ENCODE data around the gene CSTA. TPM values are rescaled to one million over a fixed set of nuclear protein-coding genes. Genes with fewer than 3 reads are reported as not detected.

The CSTA gene, protein sequence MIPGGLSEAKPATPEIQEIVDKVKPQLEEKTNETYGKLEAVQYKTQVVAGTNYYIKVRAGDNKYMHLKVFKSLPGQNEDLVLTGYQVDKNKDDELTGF
- under 1 TPM; 0.56 to 0.91 (median 0.66) TPM for polyA plus RNA-seq (ENCODE audit: insufficient read length in 4 of 4)

DNA sequence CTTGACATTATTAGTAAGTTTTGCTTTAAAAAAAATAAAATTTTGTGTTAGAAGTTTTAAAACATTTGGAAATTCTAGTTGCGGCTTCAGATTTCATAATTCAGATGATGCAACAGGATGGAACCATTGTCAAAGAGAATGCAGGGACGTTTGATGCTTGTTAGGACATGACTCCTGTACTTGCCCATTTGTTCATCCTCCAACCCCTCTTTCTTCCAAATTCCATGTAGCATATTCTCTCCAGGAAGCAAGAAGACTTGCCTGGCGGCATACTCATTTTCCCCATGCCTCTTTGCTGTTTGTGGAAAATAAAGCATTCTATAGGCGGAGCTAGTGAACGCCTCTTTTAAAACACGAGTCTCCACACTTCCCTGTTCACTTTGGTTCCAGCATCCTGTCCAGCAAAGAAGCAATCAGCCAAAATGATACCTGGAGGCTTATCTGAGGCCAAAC, at the start of gene CSTA:
TSS of gene CSTA (plus strand) at position 378 of the 453 bp plus-strand sequence. CDS start at position 423, 45 bp downstream.
- DNase-seq (ENCODE audit: low read depth in 4 of 4, low spot score in 3 of 4) = no peak

DNA sequence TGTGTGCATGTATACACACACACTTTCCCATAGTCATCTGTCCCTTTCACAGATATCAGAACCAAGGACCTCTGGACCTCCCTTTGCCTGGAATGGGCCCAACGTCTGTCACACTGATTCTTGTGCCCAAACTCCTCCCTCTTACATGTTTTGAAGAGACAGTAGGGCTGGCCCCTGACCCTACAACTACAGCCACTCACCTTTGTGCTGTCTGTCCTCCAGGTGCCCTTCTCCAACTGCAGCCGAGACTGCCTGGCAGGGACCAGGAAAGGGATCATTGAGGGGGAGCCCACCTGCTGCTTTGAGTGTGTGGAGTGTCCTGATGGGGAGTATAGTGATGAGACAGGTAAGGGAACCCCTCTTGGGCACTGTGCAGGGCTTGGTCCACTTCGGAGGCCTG, 43.2 kb upstream of the CSTA start:
- no peak for DNase-seq (ENCODE audit: low read depth in 4 of 4, low spot score in 3 of 4)

DNA sequence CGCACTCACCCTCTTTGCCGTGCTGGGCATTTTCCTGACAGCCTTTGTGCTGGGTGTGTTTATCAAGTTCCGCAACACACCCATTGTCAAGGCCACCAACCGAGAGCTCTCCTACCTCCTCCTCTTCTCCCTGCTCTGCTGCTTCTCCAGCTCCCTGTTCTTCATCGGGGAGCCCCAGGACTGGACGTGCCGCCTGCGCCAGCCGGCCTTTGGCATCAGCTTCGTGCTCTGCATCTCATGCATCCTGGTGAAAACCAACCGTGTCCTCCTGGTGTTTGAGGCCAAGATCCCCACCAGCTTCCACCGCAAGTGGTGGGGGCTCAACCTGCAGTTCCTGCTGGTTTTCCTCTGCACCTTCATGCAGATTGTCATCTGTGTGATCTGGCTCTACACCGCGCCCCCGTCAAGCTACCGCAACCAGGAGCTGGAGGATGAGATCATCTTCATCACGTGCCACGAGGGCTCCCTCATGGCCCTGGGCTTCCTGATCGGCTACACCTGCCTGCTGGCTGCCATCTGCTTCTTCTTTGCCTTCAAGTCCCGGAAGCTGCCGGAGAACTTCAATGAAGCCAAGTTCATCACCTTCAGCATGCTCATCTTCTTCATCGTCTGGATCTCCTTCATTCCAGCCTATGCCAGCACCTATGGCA, 41.1 kb upstream of the CSTA start:
- DNase-seq (ENCODE audit: low read depth in 4 of 4, low spot score in 3 of 4) = no peak

DNA sequence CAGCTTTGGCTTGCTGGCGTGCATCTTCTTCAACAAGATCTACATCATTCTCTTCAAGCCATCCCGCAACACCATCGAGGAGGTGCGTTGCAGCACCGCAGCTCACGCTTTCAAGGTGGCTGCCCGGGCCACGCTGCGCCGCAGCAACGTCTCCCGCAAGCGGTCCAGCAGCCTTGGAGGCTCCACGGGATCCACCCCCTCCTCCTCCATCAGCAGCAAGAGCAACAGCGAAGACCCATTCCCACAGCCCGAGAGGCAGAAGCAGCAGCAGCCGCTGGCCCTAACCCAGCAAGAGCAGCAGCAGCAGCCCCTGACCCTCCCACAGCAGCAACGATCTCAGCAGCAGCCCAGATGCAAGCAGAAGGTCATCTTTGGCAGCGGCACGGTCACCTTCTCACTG, 40.6 kb upstream of the CSTA start:
- DNase-seq (ENCODE audit: low read depth in 4 of 4, low spot score in 3 of 4) = no peak

DNA sequence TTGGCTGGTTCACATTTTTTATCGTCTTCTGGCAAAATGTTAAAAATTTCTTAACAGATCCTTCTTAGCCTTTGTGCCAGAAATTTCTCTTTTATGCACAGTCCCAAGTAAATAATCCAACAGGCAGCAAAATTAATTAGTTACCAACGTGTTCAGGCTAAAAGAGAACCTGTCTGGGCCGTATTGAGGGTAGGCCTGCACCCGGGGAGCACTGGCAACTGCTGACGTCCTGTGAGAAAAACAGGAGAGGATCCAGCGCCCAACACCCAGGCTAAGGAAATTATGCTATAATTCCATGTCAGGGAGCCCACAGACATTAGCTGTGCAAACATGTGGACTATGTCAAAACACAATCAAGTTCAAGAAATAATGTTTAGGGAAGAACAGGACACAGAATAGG, 30.7 kb upstream of the CSTA start:
- no peak for DNase-seq (ENCODE audit: low read depth in 4 of 4, low spot score in 3 of 4)

DNA sequence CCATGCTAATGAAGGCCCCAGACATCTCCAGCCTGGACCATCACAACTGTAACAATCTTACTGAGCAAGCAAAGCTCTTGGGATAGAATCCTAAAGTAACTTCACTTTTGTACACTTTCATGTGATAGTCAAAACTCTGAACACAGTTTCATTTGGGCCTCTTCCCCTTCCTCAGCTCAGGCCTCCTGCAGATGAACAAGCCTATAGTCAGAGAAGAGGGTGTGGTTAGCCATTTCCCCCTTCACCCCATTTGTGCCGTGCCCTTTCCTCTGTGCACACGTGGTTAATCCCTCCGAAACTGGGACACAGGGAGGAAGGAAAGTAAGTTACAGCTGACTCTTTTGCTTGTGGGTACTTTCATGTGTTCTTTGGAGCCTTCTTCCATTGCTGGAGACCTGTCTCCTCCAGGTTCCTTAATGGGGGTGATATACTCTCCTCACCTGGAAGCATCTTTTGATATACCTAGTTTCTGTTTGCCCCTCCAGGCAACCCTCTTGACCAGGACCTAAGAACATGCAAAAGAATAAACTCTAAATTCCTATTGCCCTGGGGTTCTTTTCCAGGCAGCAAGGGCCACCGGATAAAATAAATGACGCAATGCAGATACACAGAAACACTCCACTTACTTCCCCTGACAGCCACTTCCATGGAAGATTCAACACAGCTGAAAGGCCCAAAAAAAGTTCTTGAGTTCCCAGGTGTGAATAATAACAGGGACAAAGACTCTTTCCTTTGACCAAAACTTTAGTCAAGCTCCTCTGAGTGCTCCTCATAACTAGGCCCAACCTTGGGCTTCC, 29.6 kb upstream of the CSTA start:
- DNase-seq (ENCODE audit: low read depth in 4 of 4, low spot score in 3 of 4) = no peak

DNA sequence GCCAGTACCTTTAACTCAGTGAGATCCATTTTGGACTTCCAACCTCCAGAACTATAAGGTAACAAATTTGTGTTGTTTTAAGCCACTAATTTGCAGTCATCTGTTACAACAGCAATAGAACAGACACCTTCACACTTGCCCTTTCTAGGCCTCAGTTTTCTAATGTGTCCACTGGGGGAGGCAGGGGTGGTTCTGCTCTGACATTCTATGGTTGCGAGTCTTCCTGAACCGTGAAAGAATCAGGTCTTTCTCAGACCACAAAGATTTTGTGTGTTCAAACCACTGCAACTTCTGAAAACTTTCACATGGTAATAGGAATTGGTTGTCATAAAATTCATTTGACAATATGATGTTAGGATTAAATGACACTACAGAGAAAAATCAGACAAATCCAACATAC, 26.8 kb upstream of the CSTA start:
- DNase-seq (ENCODE audit: low read depth in 4 of 4, low spot score in 3 of 4) = no peak

DNA sequence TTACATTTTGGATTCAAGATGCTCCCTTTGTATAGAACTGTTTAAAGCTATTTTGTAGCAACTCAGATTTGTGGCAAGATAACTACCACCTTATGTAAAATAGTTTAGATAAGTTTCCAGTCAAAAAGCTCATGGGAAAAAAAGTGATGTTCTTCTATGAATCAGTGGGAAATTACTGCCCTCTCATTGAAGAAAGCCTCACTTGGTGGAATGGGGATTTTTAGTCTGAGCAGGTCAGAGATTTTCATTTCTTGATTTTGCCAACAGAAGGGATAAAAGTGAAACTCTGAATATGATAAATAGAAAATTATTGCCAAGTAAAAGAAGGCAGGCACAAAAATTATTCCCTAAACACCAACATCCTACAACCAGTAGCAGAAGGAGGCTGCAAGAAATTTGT, 25.8 kb upstream of the CSTA start:
- no peak for DNase-seq (ENCODE audit: low read depth in 4 of 4, low spot score in 3 of 4)

DNA sequence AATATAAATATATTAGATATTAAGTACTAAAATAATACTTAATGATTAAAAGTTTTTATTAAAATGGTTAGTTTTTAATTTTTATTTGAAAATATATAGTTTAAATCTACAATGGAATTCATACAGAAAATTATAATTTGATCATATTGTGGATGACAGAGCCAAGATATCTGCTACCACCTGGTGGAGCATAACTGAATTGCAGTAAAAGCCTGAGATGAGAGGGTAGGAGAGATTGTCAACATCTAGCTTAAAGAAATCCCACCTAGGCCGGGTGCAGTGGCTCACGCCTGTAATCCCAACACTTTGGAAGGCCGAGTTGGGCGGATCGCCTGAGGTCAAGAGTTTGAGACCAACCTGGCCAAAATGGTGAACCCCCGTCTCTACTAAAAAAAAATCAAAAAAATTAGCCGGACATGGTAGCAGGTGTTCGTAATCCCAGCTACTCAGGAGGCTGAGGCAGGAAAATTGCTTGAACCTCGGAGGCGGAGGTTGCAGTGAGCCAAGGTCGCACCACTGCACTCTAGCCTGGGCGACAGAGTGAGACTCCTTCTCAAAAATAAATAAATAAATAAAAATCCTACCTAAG, 25.1 kb upstream of the CSTA start:
- DNase-seq (ENCODE audit: low read depth in 4 of 4, low spot score in 3 of 4) = no peak

DNA sequence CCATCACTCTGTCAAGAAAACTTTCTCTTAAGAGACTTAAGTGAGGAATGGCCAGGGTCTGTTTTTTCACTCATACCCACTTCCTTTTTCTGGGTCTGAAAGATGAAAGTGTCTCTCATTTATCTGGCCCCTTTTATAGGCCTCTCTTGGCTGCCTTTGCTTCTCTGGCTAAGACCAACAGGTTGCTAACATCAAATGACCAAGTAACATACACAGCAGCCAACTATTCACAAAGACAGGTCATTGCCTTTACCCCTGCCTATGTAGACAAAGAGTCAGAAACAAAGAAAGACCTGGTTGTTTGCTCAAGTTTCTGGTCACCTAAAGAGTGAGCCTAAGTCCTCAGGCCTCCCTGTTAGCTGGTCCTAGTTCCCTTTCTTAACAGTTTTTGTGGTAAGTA, 24.0 kb upstream of the CSTA start:
- no peak for DNase-seq (ENCODE audit: low read depth in 4 of 4, low spot score in 3 of 4)

DNA sequence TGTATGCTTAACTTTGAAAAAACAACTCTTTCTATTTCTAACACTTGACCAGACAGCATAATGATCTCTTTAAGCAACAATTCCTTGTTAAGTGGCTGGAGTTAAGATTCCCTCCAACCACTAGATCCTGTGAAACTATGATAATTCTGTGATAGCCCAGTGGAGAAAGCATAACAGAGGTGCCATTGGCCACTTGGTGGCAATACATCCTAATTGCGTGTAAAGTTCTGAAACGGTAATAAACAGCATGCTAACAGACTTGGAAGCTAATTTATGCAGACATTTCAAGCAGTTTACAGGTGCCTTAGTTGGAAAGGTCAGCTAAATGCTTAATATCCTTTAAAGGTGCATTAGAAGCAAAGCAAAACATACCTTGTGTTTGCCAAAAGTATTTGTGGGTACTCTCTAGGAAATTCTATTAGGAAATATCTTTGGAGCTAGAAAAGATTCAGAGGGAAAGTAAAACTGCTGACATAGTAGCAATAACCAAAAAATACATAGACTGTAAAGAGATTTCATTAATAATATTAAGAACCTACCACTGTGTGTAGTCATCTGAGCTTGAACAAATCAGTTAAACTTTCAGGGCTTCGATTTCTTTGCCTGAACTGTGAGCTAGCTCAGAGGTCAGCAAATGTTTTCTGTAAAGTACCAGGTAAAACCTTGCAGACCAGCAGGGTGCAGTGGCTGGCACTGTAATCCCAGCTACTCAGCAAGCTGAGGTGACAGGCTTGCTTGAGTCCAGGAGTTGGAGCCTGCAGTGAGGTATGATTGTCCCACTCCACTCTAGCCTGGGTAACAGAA, 19.0 kb upstream of the CSTA start:
- DNase-seq (ENCODE audit: low read depth in 4 of 4, low spot score in 3 of 4) = no peak

DNA sequence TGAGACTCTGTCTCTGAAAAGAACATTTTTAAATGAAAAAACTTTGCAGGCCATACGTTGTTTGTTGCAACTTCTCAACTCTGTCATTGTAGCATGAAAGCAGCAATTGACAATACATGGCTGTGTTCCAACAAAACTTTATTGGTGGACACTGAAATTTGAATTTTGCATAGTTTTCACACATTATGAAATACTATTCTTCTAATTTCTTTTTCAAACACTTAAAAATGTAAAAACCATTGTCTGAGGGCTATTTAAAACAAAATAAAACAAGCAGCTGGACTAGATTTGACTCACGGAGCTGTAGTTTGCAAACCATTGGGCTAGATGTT, 18.5 kb upstream of the CSTA start:
- DNase-seq (ENCODE audit: low read depth in 4 of 4, low spot score in 3 of 4) = no peak

DNA sequence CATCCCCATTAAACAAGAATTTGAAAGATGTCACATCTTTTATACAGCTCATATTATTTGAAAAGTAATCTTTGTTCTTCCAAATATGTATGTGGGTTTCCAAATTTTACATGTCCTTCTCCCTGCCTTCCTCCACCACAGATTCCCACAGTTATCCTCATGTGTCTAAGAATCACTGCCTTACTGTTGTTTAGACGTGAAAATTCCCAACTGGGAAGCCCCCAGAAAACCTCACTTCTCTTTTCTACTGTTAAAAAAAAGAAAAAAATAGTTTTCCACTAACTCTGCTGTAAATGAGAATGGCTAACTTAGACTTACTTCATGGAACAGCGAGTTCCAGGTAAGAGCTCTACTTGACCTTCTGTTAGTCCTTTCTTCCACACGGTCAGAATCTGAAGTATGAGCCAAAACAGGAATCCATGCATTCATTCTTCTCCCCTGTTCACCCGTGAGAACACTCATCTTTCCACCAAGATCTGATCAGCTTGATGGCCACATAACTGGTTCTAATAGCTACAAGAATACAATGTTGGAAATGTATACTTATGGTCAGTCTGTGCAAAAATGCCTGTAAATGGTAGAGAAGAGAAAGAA, 17.9 kb upstream of the CSTA start:
- DNase-seq (ENCODE audit: low read depth in 4 of 4, low spot score in 3 of 4) = no peak

DNA sequence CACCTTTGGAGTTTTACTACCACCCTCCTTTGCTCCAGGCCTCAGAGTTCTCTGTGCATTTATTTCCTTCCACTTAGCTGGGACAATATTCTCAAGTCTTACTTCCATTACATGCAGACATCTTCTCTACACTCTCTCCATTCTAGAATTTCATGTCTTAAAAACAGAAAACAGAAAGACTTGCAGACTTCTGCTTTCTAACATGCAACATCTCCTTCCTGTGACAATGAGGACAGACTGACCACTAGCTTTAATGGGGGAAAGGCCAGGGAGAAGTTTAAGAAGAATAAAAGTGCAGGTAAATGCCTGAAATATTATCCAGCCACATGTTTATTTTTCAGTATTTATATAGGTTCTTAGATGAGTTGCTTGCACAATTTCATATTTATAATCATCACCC, 17.1 kb upstream of the CSTA start:
- DNase-seq (ENCODE audit: low read depth in 4 of 4, low spot score in 3 of 4) = no peak

DNA sequence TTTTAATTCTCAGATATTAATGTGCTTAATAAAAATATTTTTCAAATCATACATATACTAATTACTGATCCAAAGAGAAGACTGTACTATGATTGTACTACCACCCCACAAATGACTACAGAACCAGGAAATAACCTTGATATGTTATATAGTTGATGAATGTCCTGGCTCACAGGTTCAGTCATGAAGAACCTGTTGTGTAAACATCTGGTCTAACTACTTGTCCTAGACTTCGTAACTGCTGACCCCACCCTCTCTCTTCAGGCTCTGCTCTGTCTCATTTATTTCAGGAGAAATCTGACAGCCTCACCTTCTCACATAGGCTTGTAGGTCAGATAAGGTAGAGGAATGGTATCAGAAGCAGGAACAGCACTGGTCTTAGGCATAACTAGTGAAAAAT, 14.7 kb upstream of the CSTA start:
- no peak for DNase-seq (ENCODE audit: low read depth in 4 of 4, low spot score in 3 of 4)

DNA sequence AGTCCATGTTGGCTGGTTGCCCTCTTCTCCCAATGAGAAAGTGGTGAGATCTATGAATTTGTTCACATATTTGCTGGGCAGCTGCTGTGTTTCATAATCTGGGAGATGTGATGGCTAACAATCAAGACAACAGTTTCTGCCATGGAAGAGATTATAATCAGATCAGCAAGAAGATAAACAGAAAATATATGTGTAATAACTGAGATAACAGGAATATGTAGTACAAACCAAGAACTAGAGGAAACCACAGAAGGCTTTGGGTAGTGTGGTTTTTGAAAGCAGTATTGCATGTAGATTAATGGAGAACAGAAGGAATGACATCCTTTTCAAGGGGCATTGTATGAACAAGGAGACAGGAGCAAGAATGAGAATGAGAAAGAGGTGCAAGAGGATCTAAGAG, 12.2 kb upstream of the CSTA start:
- no peak for DNase-seq (ENCODE audit: low read depth in 4 of 4, low spot score in 3 of 4)

DNA sequence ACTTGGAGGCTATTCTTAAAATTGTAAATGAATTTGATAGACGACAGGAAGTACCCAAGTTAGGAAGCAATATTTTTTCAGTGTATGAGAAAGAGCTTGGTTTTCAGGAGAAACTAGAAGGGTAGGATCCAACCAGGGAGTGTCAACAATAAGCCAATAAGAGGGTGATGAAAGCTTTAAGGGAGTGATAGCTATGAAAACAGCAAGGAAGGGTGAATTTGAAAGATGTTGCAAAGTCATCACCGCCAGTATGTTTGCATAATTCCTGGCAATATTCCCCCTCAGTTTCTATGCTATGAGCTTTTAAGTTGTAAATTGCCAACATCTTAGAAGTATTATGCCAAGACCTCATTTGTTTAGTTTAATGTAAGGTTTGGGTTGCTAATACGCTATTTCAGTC, 11.8 kb upstream of the CSTA start:
- DNase-seq (ENCODE audit: low read depth in 4 of 4, low spot score in 3 of 4) = no peak

DNA sequence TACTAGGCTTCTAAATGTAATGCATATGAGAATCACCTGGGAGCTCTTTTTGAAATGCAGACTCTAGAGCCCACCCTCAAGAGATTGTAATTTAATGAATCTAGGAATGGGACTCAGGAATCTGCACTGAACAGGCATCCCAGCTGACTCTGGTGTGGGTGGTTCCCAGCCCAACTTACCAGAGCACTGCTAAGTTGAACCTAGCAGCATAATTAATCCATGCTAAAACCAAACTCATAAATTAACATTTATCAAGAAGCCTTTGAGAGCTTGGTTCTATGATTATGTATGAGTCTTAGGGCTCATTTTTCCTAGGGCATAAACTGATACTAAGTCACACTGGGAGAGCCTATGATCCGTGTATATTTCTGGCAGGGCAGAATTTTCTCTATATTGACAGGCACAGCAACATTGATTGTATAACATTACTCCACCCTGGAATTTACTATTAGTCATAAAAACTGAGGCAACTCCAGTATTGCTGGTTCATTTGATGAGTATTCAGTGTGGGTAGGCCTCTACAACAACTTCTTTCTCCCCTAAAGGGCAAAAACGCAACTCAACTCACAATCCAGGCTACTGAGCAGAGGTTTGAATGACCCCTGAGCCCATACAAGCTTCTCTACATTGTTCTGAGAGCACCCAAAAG, 10.7 kb upstream of the CSTA start:
- no peak for DNase-seq (ENCODE audit: low read depth in 4 of 4, low spot score in 3 of 4)

DNA sequence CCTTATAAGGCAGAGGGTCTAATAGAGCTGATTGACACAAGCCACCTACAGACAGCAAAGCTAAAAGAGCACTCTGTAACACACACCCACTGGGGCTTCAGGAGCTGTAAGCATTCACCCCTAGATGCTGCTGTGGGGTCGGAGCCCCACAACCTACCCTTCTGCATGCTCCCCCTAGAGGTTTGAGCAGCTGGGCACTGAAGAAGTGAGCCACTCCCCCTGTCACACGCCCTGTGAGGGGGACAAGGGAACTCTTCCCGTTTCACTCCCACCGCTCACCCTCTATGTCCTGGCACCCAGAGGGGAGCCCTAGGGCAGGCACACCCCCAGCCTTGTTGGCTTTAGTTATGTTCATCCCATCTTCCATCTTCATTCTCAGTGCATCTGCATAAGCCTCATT, 9.4 kb upstream of the CSTA start:
- DNase-seq (ENCODE audit: low read depth in 4 of 4, low spot score in 3 of 4) = no peak

DNA sequence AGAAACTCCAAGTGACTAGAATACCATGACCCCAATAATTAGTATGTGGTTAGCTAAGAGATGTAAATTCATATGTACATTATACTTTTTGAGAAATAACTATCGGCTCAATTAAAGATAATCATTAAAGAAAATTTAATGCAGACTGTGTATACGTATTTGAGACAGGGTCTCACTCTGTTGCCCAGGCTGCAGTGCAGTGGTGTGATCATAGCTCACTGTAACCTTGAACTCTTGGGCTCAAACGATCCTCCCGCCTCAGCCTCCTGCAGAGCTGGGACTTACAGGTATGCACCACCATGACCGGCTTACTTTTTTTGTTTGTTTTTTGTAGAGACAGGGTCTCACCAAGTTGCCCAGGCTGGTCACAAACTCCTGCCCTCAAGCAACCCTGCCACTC, 8.7 kb upstream of the CSTA start:
- no peak for DNase-seq (ENCODE audit: low read depth in 4 of 4, low spot score in 3 of 4)

Data from right renal pelvis (tissue), 4 donors.